ENCODE results near the gene ODF2.
"Not testable (repeated sequence)": the region's sequence is repeated elsewhere in the genome, so short reads cannot be mapped to it uniquely, and the experiment has no call there.

Gene ODF2

GRCh38 chr9:128422783-128423150 is 33.0 kb upstream of the ODF2 start:
- no peak for DNase-seq

GRCh38 chr9:128423356-128423755 is 32.5 kb upstream of the ODF2 start:
- DNase-seq: not testable (repeated sequence)

GRCh38 chr9:128424268-128424780 is 31.5 kb upstream of the ODF2 start:
- DNase-seq: no peak

GRCh38 chr9:128428644-128429512 is 26.9 kb upstream of the ODF2 start:
- no peak for DNase-seq

- no peak for DNase-seq
These were observed 26.2 kb upstream of the ODF2 start for GRCh38 chr9:128429513-128430086.

- peak in 2 of 56 donors; percentile 7 to 22 for DNase-seq
These were observed 24.6 kb upstream of the ODF2 start for GRCh38 chr9:128431207-128431606.

GRCh38 chr9:128434340-128434739 is 21.5 kb upstream of the ODF2 start:
- DNase-seq: no peak

- no peak for DNase-seq
These were observed 20.2 kb upstream of the ODF2 start for GRCh38 chr9:128435611-128436010.

- DNase-seq: peak in 53 of 56 donors; percentile 10 to 88 (median 56)
These were observed 17.3 kb upstream of the ODF2 start for GRCh38 chr9:128438343-128439109.

GRCh38 chr9:128439273-128439672 is 16.5 kb upstream of the ODF2 start:
- no peak for DNase-seq

GRCh38 chr9:128442150-128442549 is 13.7 kb upstream of the ODF2 start:
- no peak for DNase-seq

GRCh38 chr9:128446505-128446904 is 9.3 kb upstream of the ODF2 start:
- not testable (repeated sequence) for DNase-seq

GRCh38 chr9:128448746-128449145 is 7.1 kb upstream of the ODF2 start:
- DNase-seq: no peak

GRCh38 chr9:128454991-128455390 is 815 bp upstream of the ODF2 start:
- no peak for DNase-seq

GRCh38 chr9:128456613-128457061 is 831 bp downstream of the ODF2 start:
- peak in 51 of 56 donors; percentile 1 to 81 (median 42) for DNase-seq

- DNase-seq: no peak
These were observed 1.4 kb downstream of the ODF2 start for GRCh38 chr9:128457207-128457606.

- no peak for DNase-seq
These were observed 3.2 kb downstream of the ODF2 start for GRCh38 chr9:128459011-128459410.

- DNase-seq: no peak
These were observed 13.3 kb downstream of the ODF2 start for GRCh38 chr9:128469070-128469469.

GRCh38 chr9:128470560-128470959 is 14.8 kb downstream of the ODF2 start:
- peak in 5 of 56 donors; percentile 1 to 17 (median 2) for DNase-seq

GRCh38 chr9:128473104-128473503 is 17.3 kb downstream of the ODF2 start:
- no peak for DNase-seq

GRCh38 chr9:128475867-128476266 is 20.1 kb downstream of the ODF2 start:
- DNase-seq: no peak

- DNase-seq: no peak
These were observed 23.5 kb downstream of the ODF2 start for GRCh38 chr9:128479262-128479661.
